HepG2 (cell line): ENCODE data around the gene FAM81A. TPM values are rescaled to one million over a fixed set of nuclear protein-coding genes. Genes with fewer than 3 reads are reported as not detected.

Experiments
- AKAP8 ChIP-seq: sonication (generic); formaldehyde crosslinking; IDR thresholded peaks from 2 replicates; pipeline ENCODE4 v1.5.1; 2020; ENCODE audit warnings: mild to moderate bottlenecking, missing genetic modification reagents
- ATM ChIP-seq: fragments of 450-650 bp; IDR thresholded peaks from 2 replicates; pipeline ENCODE4 v1.7.1; 2017; ENCODE audit warnings: mild to moderate bottlenecking, borderline replicate concordance
- CBX1 ChIP-seq: IDR thresholded peaks from one replicate; pipeline ENCODE4 v1.6.1; 2016; ENCODE audit warnings: antibody characterized with exemption, low read depth
- CBX5 ChIP-seq: sonication (generic); formaldehyde crosslinking; IDR thresholded peaks from 2 replicates; pipeline ENCODE4 v1.4.0; 2020; ENCODE audit warnings: missing genetic modification reagents, borderline replicate concordance
- ELF1 ChIP-seq: sonication (generic); formaldehyde crosslinking; IDR thresholded peaks from 2 replicates; pipeline ENCODE4 v1.4.0; 2020; ENCODE audit warnings: missing genetic modification reagents
- ERF ChIP-seq: IDR thresholded peaks from 2 replicates; pipeline ENCODE4 v1.6.1; 2018; ENCODE audit warnings: missing biosample characterization, missing genetic modification reagents
- FOXO1 ChIP-seq: sonication (generic); formaldehyde crosslinking; IDR thresholded peaks from 2 replicates; pipeline ENCODE4 v1.4.0; 2020; ENCODE audit warnings: missing genetic modification reagents
- HOXA5 ChIP-seq: sonication (generic); formaldehyde crosslinking; IDR thresholded peaks from 2 replicates; pipeline ENCODE4 v1.4.0; 2020; ENCODE audit warnings: missing genetic modification reagents
- KDM6A ChIP-seq: IDR thresholded peaks from 2 replicates; pipeline ENCODE4 v1.6.1; 2016; ENCODE audit warnings: low read depth
- MAFG ChIP-seq: sonication (generic); formaldehyde crosslinking; IDR thresholded peaks from 2 replicates; pipeline ENCODE4 v1.5.1; 2020; ENCODE audit warnings: mild to moderate bottlenecking, missing genetic modification reagents
- MAX ChIP-seq: IDR thresholded peaks from 2 replicates; pipeline ENCODE4 v1.6.1; 2012; ENCODE audit warnings: inconsistent platforms
- MBD4 ChIP-seq: IDR thresholded peaks from 2 replicates; pipeline ENCODE4 v1.6.1; 2012; ENCODE audit warnings: low read length, inconsistent platforms, borderline replicate concordance
- MXD1 ChIP-seq: sonication (generic); formaldehyde crosslinking; IDR thresholded peaks from 2 replicates; pipeline ENCODE4 v1.4.0; 2020; ENCODE audit warnings: mild to moderate bottlenecking, missing genetic modification reagents
- MXD3 ChIP-seq: IDR thresholded peaks from 2 replicates; pipeline ENCODE4 v1.6.1; 2016; ENCODE audit warnings: mild to moderate bottlenecking, missing biosample characterization, missing genetic modification reagents
- NFE2L1 ChIP-seq: sonication (generic); formaldehyde crosslinking; IDR thresholded peaks from 2 replicates; pipeline ENCODE4 v1.4.0; 2020; ENCODE audit warnings: missing genetic modification reagents, mild to moderate bottlenecking, borderline replicate concordance
- RFX1 ChIP-seq: fragments of 450-650 bp; IDR thresholded peaks from 2 replicates; pipeline ENCODE4 v1.6.1; 2017
- SCMH1 ChIP-seq: sonication (generic); formaldehyde crosslinking; IDR thresholded peaks from 2 replicates; pipeline ENCODE4 v1.9.0; 2021; ENCODE audit warnings: missing genetic modification reagents, mild to moderate bottlenecking, borderline replicate concordance
- SMAD9 ChIP-seq: sonication (generic); formaldehyde crosslinking; IDR thresholded peaks from 2 replicates; pipeline ENCODE4 v1.5.1; 2020; ENCODE audit warnings: mild to moderate bottlenecking, missing genetic modification reagents
- SOX5 ChIP-seq: IDR thresholded peaks from 2 replicates; pipeline ENCODE4 v1.6.1; 2016; ENCODE audit warnings: borderline replicate concordance
- SP140L ChIP-seq: sonication (generic); formaldehyde crosslinking; IDR thresholded peaks from 2 replicates; pipeline ENCODE4 v1.4.0; 2020; ENCODE audit warnings: missing genetic modification reagents, borderline replicate concordance
- TFE3 ChIP-seq: IDR thresholded peaks from 2 replicates; pipeline ENCODE4 v1.6.1; 2016
- ZBTB21 ChIP-seq: sonication (generic); formaldehyde crosslinking; IDR thresholded peaks from 2 replicates; pipeline ENCODE4 v1.4.0; 2020; ENCODE audit warnings: missing genetic modification reagents
- ZBTB38 ChIP-seq: sonication (generic); formaldehyde crosslinking; IDR thresholded peaks from 2 replicates; pipeline ENCODE4 v1.5.1; 2020; ENCODE audit warnings: mild to moderate bottlenecking, missing genetic modification reagents
- ZFP36 ChIP-seq: fragments of 150-350 bp; IDR thresholded peaks from 2 replicates; pipeline ENCODE4 v1.6.1; 2018; ENCODE audit warnings: borderline replicate concordance, low read length, low read depth; ENCODE audit not compliant: partially characterized antibody
- ZNF33B ChIP-seq: sonication (generic); formaldehyde crosslinking; IDR thresholded peaks from 2 replicates; pipeline ENCODE4 v1.5.1; 2020; ENCODE audit warnings: mild to moderate bottlenecking, missing genetic modification reagents
- ZNF382 ChIP-seq: sonication (generic); formaldehyde crosslinking; IDR thresholded peaks from 2 replicates; pipeline ENCODE4 v1.5.0; 2020; ENCODE audit warnings: missing genetic modification reagents, mild to moderate bottlenecking, borderline replicate concordance
- ZNF44 ChIP-seq: sonication (generic); formaldehyde crosslinking; IDR thresholded peaks from 2 replicates; pipeline ENCODE4 v1.5.1; 2020; ENCODE audit warnings: mild to moderate bottlenecking, missing genetic modification reagents
- ZNF557 ChIP-seq: sonication (generic); formaldehyde crosslinking; IDR thresholded peaks from 2 replicates; pipeline ENCODE4 v1.4.0; 2020; ENCODE audit warnings: missing genetic modification reagents
- ZNF670 ChIP-seq: sonication (generic); formaldehyde crosslinking; IDR thresholded peaks from 2 replicates; pipeline ENCODE4 v1.8.0; 2022; ENCODE audit warnings: mild to moderate bottlenecking, missing genetic modification reagents, borderline replicate concordance
- ZNF674 ChIP-seq: sonication (generic); formaldehyde crosslinking; IDR thresholded peaks from 2 replicates; pipeline ENCODE4 v1.5.0; 2020; ENCODE audit warnings: low read depth, mild to moderate bottlenecking, missing genetic modification reagents
- ZNF724P ChIP-seq: sonication (generic); formaldehyde crosslinking; IDR thresholded peaks from 2 replicates; pipeline ENCODE4 v1.8.0; 2022; ENCODE audit warnings: missing genetic modification reagents, borderline replicate concordance
- ZNF850 ChIP-seq: sonication (generic); formaldehyde crosslinking; conservative IDR thresholded peaks from 2 replicates; pipeline ENCODE4 v1.9.0; 2021; ENCODE audit warnings: mild to moderate bottlenecking, missing genetic modification reagents
- polyA plus RNA-seq, 8 experiments: library from polyadenylated mRNA; depleted of rRNA in 3 of 8; stranded (reverse) in 7 of 8; unstranded in 1 of 8; fragments of >200 nt; fragmentation: Illumina TruSeq in 4 of 8; extraction: Trizol in 4 of 8; gene quantifications; 2 replicates each; pipeline versions ENCODE4 v1.2.1 to v1.2.3, GENCODE V29; 2011 to 2016; ENCODE audit warnings: low read depth in 4 of 8, missing spikeins in 1 of 8, mixed read lengths in 1 of 8; ENCODE audit not compliant: insufficient read depth in 1 of 8
- total RNA-seq, 5 experiments: library from RNA; depleted of rRNA; stranded (reverse); fragments of >200 nt; fragmentation: Illumina TruSeq; extraction: Trizol; gene quantifications; 2 replicates each; pipeline ENCODE4 v1.2.3, GENCODE V29; 2016; ENCODE audit warnings: low read depth in 1 of 5

Gene FAM81A
- total and polyA plus RNA-seq, 2 of the 13 experiments (the other 11 are each of a cell fraction or from before 2014, with no cell fraction given) = 0.09 TPM; not detected in 1

- no peak for TF ChIP-seq NFE2L1
- no peak for TF ChIP-seq ZNF850 (CRISPR knock-in tag)
- no peak for TF ChIP-seq ZNF724P (CRISPR knock-in tag)
- no peak for TF ChIP-seq ZNF44
- peak; percentile 47; the same call in 1 of the 2 replicates for TF ChIP-seq SP140L (CRISPR knock-in tag)
- TF ChIP-seq MAX = peak; percentile 68; the same call in 1 of the 2 replicates
- no peak for TF ChIP-seq SCMH1 (CRISPR knock-in tag)
- peak; percentile 86 for TF ChIP-seq ERF (CRISPR knock-in tag)
- TF ChIP-seq AKAP8 = peak; percentile 83
- TF ChIP-seq ATM = no peak
- no peak for TF ChIP-seq ZNF33B
- TF ChIP-seq MAFG (CRISPR knock-in tag) = no peak
- TF ChIP-seq SOX5 (CRISPR knock-in tag) = peak; percentile 100
- TF ChIP-seq ZFP36 = peak; percentile 25
- TF ChIP-seq ZBTB21 (CRISPR knock-in tag) = peak; percentile 39; the same call in 1 of the 2 replicates
- TF ChIP-seq HOXA5 = no peak
- TF ChIP-seq TFE3 (CRISPR knock-in tag) = peak; percentile 55
- peak; percentile 88; the same call in 1 of the 2 replicates for TF ChIP-seq FOXO1 (CRISPR knock-in tag)
- no peak for TF ChIP-seq MXD3
- TF ChIP-seq ZNF557 (CRISPR knock-in tag) = no peak
- peak; percentile 86 for TF ChIP-seq KDM6A (CRISPR knock-in tag)
- peak; percentile 80; the same call in 1 of the 2 replicates for TF ChIP-seq CBX5 (CRISPR knock-in tag)
- TF ChIP-seq MXD1 (CRISPR knock-in tag) = no peak
- TF ChIP-seq ZNF674 (CRISPR knock-in tag) = no peak
- peak; percentile 36; the same call in 1 of the 2 replicates for TF ChIP-seq ELF1 (CRISPR knock-in tag)
- TF ChIP-seq SMAD9 (CRISPR knock-in tag) = no peak
- no peak; the same call in 1 of the 2 replicates for TF ChIP-seq ZNF670 (CRISPR knock-in tag)
- TF ChIP-seq ZBTB38 = no peak
- TF ChIP-seq ZNF382 (CRISPR knock-in tag) = no peak
- no peak for TF ChIP-seq CBX1
- no peak; the same call in 1 of the 2 replicates for TF ChIP-seq MBD4
- no peak for TF ChIP-seq RFX1
Observed at GRCh38 chr15:59553879-59554735, 116.1 kb downstream of the FAM81A start (continued).
